H9 (cell line): ENCODE results near the gene CCDC102A. TPM values are rescaled to one million over a fixed set of nuclear protein-coding genes. Genes with fewer than 3 reads are reported as not detected.

Experiments used
- DNase-seq: peaks from one replicate; pipeline ENCODE4 v3.0.0-alpha.2; 2017
- H2AFZ ChIP-seq: one replicate; pipeline ENCODE4 v1.6.1; 2013; ENCODE audit warnings: mild to moderate bottlenecking, low read length, control low read depth, moderate library complexity
- H2AK5ac ChIP-seq: 2 replicates; pipeline ENCODE4 v1.6.1; 2013; ENCODE audit warnings: low read length, control low read depth, mixed read lengths; ENCODE audit not compliant: insufficient read length
- H2BK120ac ChIP-seq: one replicate; pipeline ENCODE4 v1.6.1; 2013; ENCODE audit warnings: low read depth, mild to moderate bottlenecking, low read length, control low read depth, inconsistent platforms; ENCODE audit not compliant: poor library complexity, severe bottlenecking
- H2BK12ac ChIP-seq: 2 replicates; pipeline ENCODE4 v1.6.1; 2013; ENCODE audit warnings: low read length, control low read depth, mixed read lengths, low read depth; ENCODE audit not compliant: insufficient read length
- H2BK15ac ChIP-seq: 2 replicates; pipeline ENCODE4 v1.6.1; 2013; ENCODE audit warnings: low read depth, low read length, control low read depth
- H2BK20ac ChIP-seq: one replicate; pipeline ENCODE4 v1.6.1; 2013; ENCODE audit warnings: low read depth, mild to moderate bottlenecking, low read length, control low read depth, inconsistent platforms; ENCODE audit not compliant: poor library complexity, severe bottlenecking
- H2BK5ac ChIP-seq: 2 replicates; pipeline ENCODE4 v1.6.1; 2013; ENCODE audit warnings: low read length, control low read depth, mixed read lengths; ENCODE audit not compliant: insufficient read length
- H3K14ac ChIP-seq: 2 replicates; pipeline ENCODE4 v1.6.1; 2013; ENCODE audit warnings: low read length, control low read depth; ENCODE audit not compliant: insufficient read depth
- H3K18ac ChIP-seq: 2 replicates; pipeline ENCODE4 v1.6.1; 2013; ENCODE audit warnings: low read depth, mild to moderate bottlenecking, mixed read lengths, low read length, control low read depth; ENCODE audit not compliant: insufficient read length
- H3K23ac ChIP-seq: 2 replicates; pipeline ENCODE4 v1.6.1; 2013; ENCODE audit warnings: low read length, control low read depth, mixed read lengths, low read depth; ENCODE audit not compliant: insufficient read length
- H3K23me2 ChIP-seq: 2 replicates; pipeline ENCODE4 v1.6.1; 2013; ENCODE audit warnings: low read depth, mild to moderate bottlenecking, mixed read lengths, low read length, control low read depth; ENCODE audit not compliant: insufficient read length, poor library complexity, severe bottlenecking
- H3K27ac ChIP-seq: 2 replicates; pipeline ENCODE4 v1.5.1; 2013; ENCODE audit warnings: low read length, control low read depth, mixed read lengths, low read depth; ENCODE audit not compliant: insufficient read length
- H3K27me3 ChIP-seq: 2 replicates; pipeline ENCODE4 v1.6.1; 2013; ENCODE audit warnings: low read length, control low read depth, inconsistent platforms; ENCODE audit not compliant: insufficient read depth
- H3K4ac ChIP-seq: 2 replicates; pipeline ENCODE4 v1.6.1; 2013; ENCODE audit warnings: low read depth, mild to moderate bottlenecking, control low read depth, inconsistent platforms, low read length, moderate library complexity
- H3K4me1 ChIP-seq: 2 replicates; pipeline ENCODE4 v1.6.1; 2013; ENCODE audit warnings: low read length, control low read depth, inconsistent platforms; ENCODE audit not compliant: insufficient read depth
- H3K4me2 ChIP-seq: 2 replicates; pipeline ENCODE4 v1.6.1; 2013; ENCODE audit warnings: low read length, control low read depth, mixed read lengths; ENCODE audit not compliant: insufficient read length, insufficient read depth
- H3K56ac ChIP-seq: 2 replicates; pipeline ENCODE4 v1.6.1; 2013; ENCODE audit warnings: low read depth, mild to moderate bottlenecking, mixed read lengths, low read length, control low read depth; ENCODE audit not compliant: insufficient read length
- H3K79me1 ChIP-seq: 2 replicates; pipeline ENCODE4 v1.6.1; 2013; ENCODE audit warnings: low read depth, mild to moderate bottlenecking, moderate library complexity, low read length, control low read depth, inconsistent platforms; ENCODE audit not compliant: insufficient read depth, poor library complexity, severe bottlenecking
- H3K79me2 ChIP-seq: 2 replicates; pipeline ENCODE4 v1.6.1; 2013; ENCODE audit warnings: low read length, control low read depth, inconsistent platforms; ENCODE audit not compliant: insufficient read depth
- H3K9ac ChIP-seq: 2 replicates; pipeline ENCODE4 v1.6.1; 2013; ENCODE audit warnings: low read length, control low read depth, mixed read lengths; ENCODE audit not compliant: insufficient read length; ENCODE audit errors: extremely low read depth
- H3K9me3 ChIP-seq: one replicate; pipeline ENCODE4 v1.6.1; 2013; ENCODE audit warnings: low read depth, low read length, inconsistent platforms; ENCODE audit not compliant: control insufficient read depth
- H3T11ph ChIP-seq: one replicate; pipeline ENCODE4 v1.6.1; 2013; ENCODE audit warnings: mild to moderate bottlenecking, low read length, control low read depth, inconsistent platforms
- H4K20me1 ChIP-seq: one replicate; pipeline ENCODE4 v1.6.1; 2013; ENCODE audit not compliant: control insufficient read depth, insufficient read length, insufficient read depth
- H4K5ac ChIP-seq: 2 replicates; pipeline ENCODE4 v1.6.1; 2013; ENCODE audit warnings: low read depth, mild to moderate bottlenecking, mixed read lengths, low read length, control low read depth; ENCODE audit not compliant: insufficient read length
- H4K8ac ChIP-seq: replicated peaks from 2 replicates; pipeline ENCODE4 v1.6.1; 2013; ENCODE audit warnings: low read length, control low read depth, mixed read lengths, low read depth; ENCODE audit not compliant: insufficient read length
- H4K91ac ChIP-seq: 2 replicates; pipeline ENCODE4 v1.6.1; 2013; ENCODE audit warnings: low read depth, mild to moderate bottlenecking, moderate library complexity, mixed read lengths, low read length, control low read depth; ENCODE audit not compliant: insufficient read length
- H3K27ac Mint-ChIP-seq, 3 experiments: 2 replicates in 2 of 3; 3 replicates in 1 of 3; pipeline ENCODE4 v1.8.0; 2020 to 2021; ENCODE audit warnings: mixed read lengths in 3 of 3, mild to moderate bottlenecking in 1 of 3, moderate library complexity in 1 of 3
- H3K27me3 Mint-ChIP-seq: 2 replicates; pipeline ENCODE4 v1.8.0; 2021; ENCODE audit warnings: low read depth, mild to moderate bottlenecking, moderate library complexity, mixed read lengths
- H3K36me3 Mint-ChIP-seq, 3 experiments: 2 replicates in 2 of 3; 3 replicates in 1 of 3; pipeline ENCODE4 v1.8.0; 2020 to 2021; ENCODE audit warnings: low read depth in 3 of 3, mixed read lengths in 3 of 3; ENCODE audit not compliant: insufficient read depth in 1 of 3
- H3K4me1 Mint-ChIP-seq, 2 experiments: 2 replicates each; pipeline ENCODE4 v1.8.0; 2020; ENCODE audit warnings: mixed read lengths in 2 of 2
- H3K4me3 Mint-ChIP-seq, 2 experiments: 2 replicates in 1 of 2; 3 replicates in 1 of 2; pipeline ENCODE4 v1.8.0; 2020 to 2021; ENCODE audit warnings: mild to moderate bottlenecking in 2 of 2, mixed read lengths in 2 of 2, moderate library complexity in 1 of 2
- H3K9me3 Mint-ChIP-seq, 2 experiments: 2 replicates in 1 of 2; 3 replicates in 1 of 2; pipeline ENCODE4 v1.8.0; 2020; ENCODE audit warnings: mild to moderate bottlenecking in 2 of 2, mixed read lengths in 2 of 2, moderate library complexity in 1 of 2
- CTCF ChIP-seq: fragments of 200-600 bp; sonication (generic); conservative IDR thresholded peaks from 3 replicates; pipeline ENCODE4 v1.8.0; 2021; ENCODE audit warnings: antibody characterized with exemption, mild to moderate bottlenecking
- WGBS: extraction: QIAGEN DNeasy Blood & Tissue Kit; methylation state at CpG from one replicate; pipeline ENCODE4 v1.1.7; 2013; ENCODE audit warnings: missing lambda C conversion rate, low lambda C conversion rate, mixed read lengths; ENCODE audit not compliant: insufficient read length; ENCODE audit errors: extremely low coverage; 5-methylcytosine and 5-hydroxymethylcytosine counted together
- total RNA-seq: library from RNA; stranded (reverse); gene quantifications from 2 replicates; pipeline ENCODE4 v1.2.1, GENCODE V29; 2021

Gene CCDC102A
- total RNA-seq, 1 experiment from 2014 or later: 8.2 TPM

GRCh38 chr16:57510016-57510871 lies 26.1 kb downstream of the CCDC102A start:
- H3K23me2 ChIP-seq: no peaks in the 10 kb centered on the region
- H3K27me3 ChIP-seq: no peaks in the 10 kb centered on the region
- H4K8ac ChIP-seq: no peak overlapping the region
- no peaks in the 10 kb centered on the region for H3K4me1 ChIP-seq
- H3K18ac ChIP-seq: no peak overlapping the region
- H2BK120ac ChIP-seq: no peak overlapping the region
- Mint-ChIP-seq H3K36me3 (peaks cover 0 to 2% (median 0%) of the 10 kb centered on the region in 3 experiments; a peak in 1 of 7 replicates), H3K4me3 (no peak overlapping the region; a peak in 1 of 5 replicates), H3K9me3 (no peaks in the 10 kb centered on the region), H3K27ac (peak overlapping the region in 2 of 3 experiments; percentile 20 to 89; a peak in 3 of 7 replicates), H3K4me1 (peaks cover 8 to 18% of the 10 kb centered on the region in 2 experiments), H3K27me3 (peaks cover 4% of the 10 kb centered on the region)
- no peak overlapping the region for H4K91ac ChIP-seq
- no peak overlapping the region for H3K4ac ChIP-seq
- no CpG with 5 or more reads among the region's 10 CpGs for WGBS
- H3K79me2 ChIP-seq: no peaks in the 10 kb centered on the region
- no peak overlapping the region for H3T11ph ChIP-seq
- H3K23ac ChIP-seq: no peak overlapping the region
- no peak overlapping the region for H4K5ac ChIP-seq
- no peaks in the 10 kb centered on the region for H4K20me1 ChIP-seq
- DNase-seq: no peak
- no peak overlapping the region for H3K14ac ChIP-seq
- H3K27ac ChIP-seq: no peak overlapping the region
- no peak overlapping the region for H2BK15ac ChIP-seq
- H3K9me3 ChIP-seq: no peaks in the 10 kb centered on the region
- no peak overlapping the region for H3K4me2 ChIP-seq
- no peak overlapping the region for H3K9ac ChIP-seq
- H2AK5ac ChIP-seq: no peak overlapping the region
- no peak overlapping the region for H2BK5ac ChIP-seq
- no peak overlapping the region for H2BK20ac ChIP-seq
- H3K56ac ChIP-seq: no peak overlapping the region
- no peaks in the 10 kb centered on the region for H3K79me1 ChIP-seq
- H2AFZ ChIP-seq: no peak overlapping the region
- H2BK12ac ChIP-seq: no peak overlapping the region
- no peak for TF ChIP-seq CTCF
